K562 (cell line): Measurements from ENCODE around the gene SOAT1. TPM values are rescaled to one million over a fixed set of nuclear protein-coding genes. Genes with fewer than 3 reads are reported as not detected.
A peak's percentile ranks its signal among the peaks of the same experiment; 100 is the strongest.

ENCODE experiments used
- ATAC-seq: fragments of 200-7000 bp; cut with Tn5 transposase; 3 replicates; pipeline ENCODE4 v1.9.1; 2020; ENCODE audit warnings: moderate library complexity
- BruUV-seq: library from RNA; stranded (reverse); fragments of 400-500 nt; replicated peaks from 2 replicates; lab custom pipeline; 2021; lab: Mats Ljungman, UMichigan
- CTCF ChIA-PET: fragments of 300-600 bp; formaldehyde crosslinking; extraction: SDS; loops from one replicate; lab custom pipeline; 2021; ENCODE audit warnings: low intra/inter-chr PET ratio; lab: Yijun Ruan, JAX
- POLR2A ChIA-PET: fragments of 300-600, 350-650 bp; sonication (Branson Sonifier 250); formaldehyde crosslinking; extraction: SDS; loops from one replicate; lab custom pipeline; 2021; ENCODE audit warnings: antibody characterized with exemption, inconsistent platforms; lab: Yijun Ruan, JAX
- DNase-seq, 4 experiments: peaks; one replicate each; pipeline versions ENCODE4 v3.0.0 to v3.0.0-alpha.2; 2011 to 2018; ENCODE audit warnings: low spot score in 3 of 4, mixed read lengths in 3 of 4; ENCODE audit errors: extremely low read depth in 1 of 4
- FAIRE-seq: peaks from 2 replicates; lab custom pipeline; 2011; peaks lifted over from hg19 to GRCh38; lab: Jason Lieb, UNC
- H2AFZ ChIP-seq: 2 replicates; pipeline ENCODE4 v1.6.0; 2011; ENCODE audit warnings: low read depth, low read length, control low read depth, inconsistent platforms
- H3K27ac ChIP-seq: fragments of 200-600 bp; 3 replicates; pipeline ENCODE4 v1.8.0; 2011; ENCODE audit warnings: low read depth, mild to moderate bottlenecking, control low read depth, inconsistent platforms, low read length, moderate library complexity, mixed read lengths; ENCODE audit errors: extremely low read depth
- H3K27me3 ChIP-seq, 2 experiments: fragments of 300-600 bp in 1 of 2; 2 replicates in 1 of 2; 3 replicates in 1 of 2; pipeline versions ENCODE4 v1.6.0 to v1.8.0; 2011; ENCODE audit warnings: inconsistent platforms in 2 of 2, low read length in 2 of 2, mild to moderate bottlenecking in 1 of 2, mixed read lengths in 1 of 2, moderate library complexity in 1 of 2; ENCODE audit not compliant: control insufficient read depth in 2 of 2, insufficient read depth in 2 of 2
- H3K36me3 ChIP-seq: fragments of 300-600 bp; 3 replicates; pipeline ENCODE4 v1.8.0; 2011; ENCODE audit warnings: mild to moderate bottlenecking, low read length, inconsistent platforms; ENCODE audit not compliant: control insufficient read depth, insufficient read depth
- H3K4me1 ChIP-seq, 2 experiments: fragments of 200-600 bp in 1 of 2; replicated peaks in 1 of 2; 2 replicates in 1 of 2; 3 replicates in 1 of 2; pipeline versions ENCODE4 v1.5.1 to v1.8.0; 2011; ENCODE audit warnings: inconsistent platforms in 2 of 2, low read length in 2 of 2, mild to moderate bottlenecking in 1 of 2, mixed read lengths in 1 of 2, moderate library complexity in 1 of 2; ENCODE audit not compliant: control insufficient read depth in 2 of 2, insufficient read depth in 2 of 2
- H3K4me2 ChIP-seq: 2 replicates; pipeline ENCODE4 v1.6.1; 2011; ENCODE audit warnings: low read length, control low read depth, inconsistent platforms, mixed read lengths; ENCODE audit not compliant: insufficient read depth
- H3K4me3 ChIP-seq: fragments of 200-600 bp; sonication (generic), shearing (Covaris generic); 2 replicates; pipeline ENCODE4 v1.5.1; 2016; ENCODE audit warnings: control low read depth, inconsistent platforms
- H3K79me2 ChIP-seq: fragments of 200-600 bp; 3 replicates; pipeline ENCODE4 v1.8.0; 2011; ENCODE audit warnings: low read length, inconsistent platforms; ENCODE audit not compliant: control insufficient read depth, insufficient read depth
- H3K9ac ChIP-seq, 2 experiments: 2 replicates each; pipeline versions ENCODE4 v1.6.0 to v1.6.1; 2011; ENCODE audit warnings: low read depth in 2 of 2, low read length in 2 of 2, control low read depth in 1 of 2, inconsistent platforms in 1 of 2, mild to moderate bottlenecking in 1 of 2, mixed read lengths in 1 of 2; ENCODE audit not compliant: insufficient read depth in 1 of 2
- H3K9me1 ChIP-seq: one replicate; pipeline ENCODE4 v1.6.0; 2011; ENCODE audit warnings: inconsistent platforms, mild to moderate bottlenecking, low read length, moderate library complexity; ENCODE audit not compliant: control insufficient read depth, insufficient read depth
- H3K9me3 ChIP-seq: replicated peaks from 2 replicates; pipeline ENCODE4 v1.5.1; 2011; ENCODE audit warnings: low read depth, low read length, inconsistent platforms; ENCODE audit not compliant: control insufficient read depth, insufficient read depth
- H4K20me1 ChIP-seq: replicated peaks from 2 replicates; pipeline ENCODE4 v1.6.1; 2011; ENCODE audit warnings: low read length, inconsistent platforms, mixed read lengths; ENCODE audit not compliant: control insufficient read depth, insufficient read depth
- BACH1 ChIP-seq: fragments of 200-800 bp; sonication (Bioruptor generic); IDR thresholded peaks from 2 replicates; pipeline ENCODE4 v1.6.1; 2016; ENCODE audit warnings: missing genetic modification characterization, missing compliant biosample characterization
- CSDE1 ChIP-seq, 2 experiments: fragments of 450-650 bp; IDR thresholded peaks; 2 replicates each; pipeline ENCODE4 v1.6.1; 2016; ENCODE audit warnings: mild to moderate bottlenecking in 1 of 2
- EHMT2 ChIP-seq: fragments of 450-650 bp; IDR thresholded peaks from 2 replicates; pipeline ENCODE4 v1.6.1; 2018; ENCODE audit warnings: antibody characterized with exemption
- MYNN ChIP-seq, 2 experiments: sonication (generic); formaldehyde crosslinking in 1 of 2; IDR thresholded peaks; 2 replicates each; pipeline versions ENCODE4 v1.5.0 to v1.6.1; 2016 to 2020; ENCODE audit warnings: antibody characterized with exemption in 1 of 2, missing genetic modification reagents in 1 of 2
- NFE2 ChIP-seq: IDR thresholded peaks from 2 replicates; pipeline ENCODE4 v1.6.1; 2014; ENCODE audit warnings: antibody characterized with exemption, low read depth
- NR2C1 ChIP-seq, 2 experiments: fragments of 450-650 bp; IDR thresholded peaks; 2 replicates each; pipeline ENCODE4 v1.6.1; 2017; ENCODE audit warnings: mild to moderate bottlenecking in 2 of 2, antibody characterized with exemption in 1 of 2, inconsistent platforms in 1 of 2, missing compliant biosample characterization in 1 of 2, missing genetic modification characterization in 1 of 2
- TBP ChIP-seq: optimal IDR thresholded peaks from 2 replicates; pipeline ENCODE3; 2011; ENCODE audit warnings: low read depth, low read length, improper control_type of control experiment
- ZFX ChIP-seq: sonication (generic); formaldehyde crosslinking; IDR thresholded peaks from 2 replicates; pipeline ENCODE4 v1.8.0; 2022; ENCODE audit warnings: mild to moderate bottlenecking, missing genetic modification reagents, moderate library complexity
- WGBS: fragments of 100-300 bp; shearing (Covaris generic); methylation state at CpG from one replicate; pipeline ENCODE4 v1.1.6; 2016; ENCODE audit warnings: low coverage, mixed read lengths; ENCODE audit not compliant: insufficient coverage; ENCODE audit errors: missing lambda C conversion rate; 5-methylcytosine and 5-hydroxymethylcytosine counted together
- in situ Hi-C: fragments of 300-500 bp; cut with MboI; formaldehyde crosslinking; loops from 4 replicates; pipeline ENCODE4 v1.15.0; 2018; ENCODE audit warnings: inconsistent platforms, mixed read lengths
- intact Hi-C: fragments of 100-400 bp; cut with micrococcal nuclease; formaldehyde crosslinking; loops from 2 replicates; pipeline ENCODE4 v1.14.2; 2022
- polyA plus RNA-seq, 8 experiments: library from polyadenylated mRNA; depleted of rRNA in 4 of 8; stranded (reverse) in 5 of 8; unstranded in 3 of 8; fragments of >200 nt; fragmentation: Nextera tagmentation in 2 of 8; fragmentation: Illumina TruSeq in 1 of 8; extraction: Ambion mirVana in 2 of 8; extraction: Trizol in 1 of 8; gene quantifications; 2 replicates each; pipeline versions ENCODE4 v1.2.1 to v1.2.3, GENCODE V29; 2011 to 2014; ENCODE audit warnings: inconsistent platforms in 1 of 8, missing spikeins in 1 of 8
- total RNA-seq, 7 experiments: library from RNA; depleted of rRNA in 6 of 7; stranded (reverse); fragments of >200 nt in 6 of 7; fragmentation: Illumina TruSeq in 2 of 7; extraction: Trizol in 2 of 7; gene quantifications; 2 replicates each; pipeline versions ENCODE4 v1.2.1 to v1.2.3, GENCODE V29; 2011 to 2021; ENCODE audit warnings: low replicate concordance in 1 of 7
- TF ChIP-seq, protein P1 (sequence below): fragments of 200-800 bp; sonication (Bioruptor generic); IDR thresholded peaks from 2 replicates; pipeline ENCODE4 v1.6.1; 2017; ENCODE audit warnings: missing genetic modification characterization, missing compliant biosample characterization
- TF ChIP-seq, protein P2 (sequence below): fragments of 150-350 bp; IDR thresholded peaks from 2 replicates; pipeline ENCODE4 v1.6.1; 2014; ENCODE audit warnings: low read depth, mild to moderate bottlenecking, low read length, borderline replicate concordance
- TF ChIP-seq, protein P3 (sequence below): sonication (generic); formaldehyde crosslinking; IDR thresholded peaks from 2 replicates; pipeline ENCODE4 v1.8.0; 2022; ENCODE audit warnings: mild to moderate bottlenecking, missing genetic modification reagents
- TF ChIP-seq, protein P4 (sequence below): fragments of 250-450 bp; sonication (Bioruptor Pico); IDR thresholded peaks from 2 replicates; pipeline ENCODE4 v1.6.1; 2021; ENCODE audit warnings: mild to moderate bottlenecking

Gene SOAT1
- total and polyA plus RNA-seq, 9 of the 15 experiments (the other 6 are each of a cell fraction or from before 2014, with no cell fraction given): 5.5 to 29.1 (median 17.3) TPM

DNA sequence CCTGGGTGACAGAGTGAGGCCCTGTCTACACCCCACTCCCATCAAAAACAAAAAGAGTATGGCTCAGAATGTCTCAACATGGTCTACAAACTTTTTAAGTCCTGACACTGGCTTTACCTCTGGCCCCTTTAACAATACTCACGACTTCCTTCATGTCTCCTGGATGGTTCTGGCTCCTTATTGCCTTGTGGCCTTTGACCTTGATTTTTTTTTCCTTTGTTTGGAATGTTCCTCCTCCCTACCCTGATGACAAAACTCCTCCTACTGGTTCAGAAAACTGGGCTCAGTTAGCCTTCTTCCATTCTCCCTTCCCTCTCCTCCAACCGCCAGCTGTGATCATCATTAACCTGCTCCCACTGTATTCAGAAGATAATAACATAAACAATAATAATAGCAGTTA, 4.6 kb upstream of the SOAT1 start:
- in situ Hi-C loops: no loop called here
- ChIA-PET POLR2A (interaction anchor here (0.6 kb wide), 1 partner anchor 17 kb away, joined by 3 read pairs; no protein-coding TSS in a partner anchor), CTCF (no interaction called here)
- FAIRE-seq (no peak), ATAC-seq (no peak), DNase-seq (no peak)
- Histone ChIP-seq H3K27me3 (no peaks in the 10 kb centered on the region), H4K20me1 (no peaks in the 10 kb centered on the region), H2AFZ (no peak overlapping the region), H3K9ac (no peak overlapping the region), H3K9me3 (no peaks in the 10 kb centered on the region), H3K4me1 (peaks cover 7 to 13% of the 10 kb centered on the region in 2 experiments; a peak in 4 of 5 replicates), H3K79me2 (no peaks in the 10 kb centered on the region), H3K36me3 (no peaks in the 10 kb centered on the region), H3K4me3 (no peak overlapping the region), H3K4me2 (no peak overlapping the region), H3K9me1 (no peaks in the 10 kb centered on the region), H3K27ac (no peak overlapping the region)
- intact Hi-C loops: no loop called here
- BruUV-seq: no TSS peak
- WGBS: 35% methylated on average over 2 of the region's 2 CpGs
- TF ChIP-seq, protein P1, sequence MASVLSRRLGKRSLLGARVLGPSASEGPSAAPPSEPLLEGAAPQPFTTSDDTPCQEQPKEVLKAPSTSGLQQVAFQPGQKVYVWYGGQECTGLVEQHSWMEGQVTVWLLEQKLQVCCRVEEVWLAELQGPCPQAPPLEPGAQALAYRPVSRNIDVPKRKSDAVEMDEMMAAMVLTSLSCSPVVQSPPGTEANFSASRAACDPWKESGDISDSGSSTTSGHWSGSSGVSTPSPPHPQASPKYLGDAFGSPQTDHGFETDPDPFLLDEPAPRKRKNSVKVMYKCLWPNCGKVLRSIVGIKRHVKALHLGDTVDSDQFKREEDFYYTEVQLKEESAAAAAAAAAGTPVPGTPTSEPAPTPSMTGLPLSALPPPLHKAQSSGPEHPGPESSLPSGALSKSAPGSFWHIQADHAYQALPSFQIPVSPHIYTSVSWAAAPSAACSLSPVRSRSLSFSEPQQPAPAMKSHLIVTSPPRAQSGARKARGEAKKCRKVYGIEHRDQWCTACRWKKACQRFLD: no peak
- TF ChIP-seq, protein P2, sequence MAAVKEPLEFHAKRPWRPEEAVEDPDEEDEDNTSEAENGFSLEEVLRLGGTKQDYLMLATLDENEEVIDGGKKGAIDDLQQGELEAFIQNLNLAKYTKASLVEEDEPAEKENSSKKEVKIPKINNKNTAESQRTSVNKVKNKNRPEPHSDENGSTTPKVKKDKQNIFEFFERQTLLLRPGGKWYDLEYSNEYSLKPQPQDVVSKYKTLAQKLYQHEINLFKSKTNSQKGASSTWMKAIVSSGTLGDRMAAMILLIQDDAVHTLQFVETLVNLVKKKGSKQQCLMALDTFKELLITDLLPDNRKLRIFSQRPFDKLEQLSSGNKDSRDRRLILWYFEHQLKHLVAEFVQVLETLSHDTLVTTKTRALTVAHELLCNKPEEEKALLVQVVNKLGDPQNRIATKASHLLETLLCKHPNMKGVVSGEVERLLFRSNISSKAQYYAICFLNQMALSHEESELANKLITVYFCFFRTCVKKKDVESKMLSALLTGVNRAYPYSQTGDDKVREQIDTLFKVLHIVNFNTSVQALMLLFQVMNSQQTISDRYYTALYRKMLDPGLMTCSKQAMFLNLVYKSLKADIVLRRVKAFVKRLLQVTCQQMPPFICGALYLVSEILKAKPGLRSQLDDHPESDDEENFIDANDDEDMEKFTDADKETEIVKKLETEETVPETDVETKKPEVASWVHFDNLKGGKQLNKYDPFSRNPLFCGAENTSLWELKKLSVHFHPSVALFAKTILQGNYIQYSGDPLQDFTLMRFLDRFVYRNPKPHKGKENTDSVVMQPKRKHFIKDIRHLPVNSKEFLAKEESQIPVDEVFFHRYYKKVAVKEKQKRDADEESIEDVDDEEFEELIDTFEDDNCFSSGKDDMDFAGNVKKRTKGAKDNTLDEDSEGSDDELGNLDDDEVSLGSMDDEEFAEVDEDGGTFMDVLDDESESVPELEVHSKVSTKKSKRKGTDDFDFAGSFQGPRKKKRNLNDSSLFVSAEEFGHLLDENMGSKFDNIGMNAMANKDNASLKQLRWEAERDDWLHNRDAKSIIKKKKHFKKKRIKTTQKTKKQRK: no peak
- TF ChIP-seq BACH1: no peak
- no peak for TF ChIP-seq CSDE1 (IDR thresholded peaks at IDR 0.05)
- 0 out of 2 replicates have a peak, but pooled peaks have one; percentile 25 for TF ChIP-seq NR2C1 (IDR thresholded peaks at IDR 0.05)
- TF ChIP-seq NR2C1 (tag; IDR thresholded peaks at IDR 0.05): 0 out of 2 replicates have a peak, but pooled peaks have one; percentile 29
- TF ChIP-seq NFE2: no peak
- no peak for TF ChIP-seq TBP
- TF ChIP-seq EHMT2: no peak
- TF ChIP-seq, protein P3, sequence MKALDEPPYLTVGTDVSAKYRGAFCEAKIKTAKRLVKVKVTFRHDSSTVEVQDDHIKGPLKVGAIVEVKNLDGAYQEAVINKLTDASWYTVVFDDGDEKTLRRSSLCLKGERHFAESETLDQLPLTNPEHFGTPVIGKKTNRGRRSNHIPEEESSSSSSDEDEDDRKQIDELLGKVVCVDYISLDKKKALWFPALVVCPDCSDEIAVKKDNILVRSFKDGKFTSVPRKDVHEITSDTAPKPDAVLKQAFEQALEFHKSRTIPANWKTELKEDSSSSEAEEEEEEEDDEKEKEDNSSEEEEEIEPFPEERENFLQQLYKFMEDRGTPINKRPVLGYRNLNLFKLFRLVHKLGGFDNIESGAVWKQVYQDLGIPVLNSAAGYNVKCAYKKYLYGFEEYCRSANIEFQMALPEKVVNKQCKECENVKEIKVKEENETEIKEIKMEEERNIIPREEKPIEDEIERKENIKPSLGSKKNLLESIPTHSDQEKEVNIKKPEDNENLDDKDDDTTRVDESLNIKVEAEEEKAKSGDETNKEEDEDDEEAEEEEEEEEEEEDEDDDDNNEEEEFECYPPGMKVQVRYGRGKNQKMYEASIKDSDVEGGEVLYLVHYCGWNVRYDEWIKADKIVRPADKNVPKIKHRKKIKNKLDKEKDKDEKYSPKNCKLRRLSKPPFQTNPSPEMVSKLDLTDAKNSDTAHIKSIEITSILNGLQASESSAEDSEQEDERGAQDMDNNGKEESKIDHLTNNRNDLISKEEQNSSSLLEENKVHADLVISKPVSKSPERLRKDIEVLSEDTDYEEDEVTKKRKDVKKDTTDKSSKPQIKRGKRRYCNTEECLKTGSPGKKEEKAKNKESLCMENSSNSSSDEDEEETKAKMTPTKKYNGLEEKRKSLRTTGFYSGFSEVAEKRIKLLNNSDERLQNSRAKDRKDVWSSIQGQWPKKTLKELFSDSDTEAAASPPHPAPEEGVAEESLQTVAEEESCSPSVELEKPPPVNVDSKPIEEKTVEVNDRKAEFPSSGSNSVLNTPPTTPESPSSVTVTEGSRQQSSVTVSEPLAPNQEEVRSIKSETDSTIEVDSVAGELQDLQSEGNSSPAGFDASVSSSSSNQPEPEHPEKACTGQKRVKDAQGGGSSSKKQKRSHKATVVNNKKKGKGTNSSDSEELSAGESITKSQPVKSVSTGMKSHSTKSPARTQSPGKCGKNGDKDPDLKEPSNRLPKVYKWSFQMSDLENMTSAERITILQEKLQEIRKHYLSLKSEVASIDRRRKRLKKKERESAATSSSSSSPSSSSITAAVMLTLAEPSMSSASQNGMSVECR: no peak
- TF ChIP-seq ZFX (CRISPR knock-in tag): no peak
- TF ChIP-seq, protein P4, sequence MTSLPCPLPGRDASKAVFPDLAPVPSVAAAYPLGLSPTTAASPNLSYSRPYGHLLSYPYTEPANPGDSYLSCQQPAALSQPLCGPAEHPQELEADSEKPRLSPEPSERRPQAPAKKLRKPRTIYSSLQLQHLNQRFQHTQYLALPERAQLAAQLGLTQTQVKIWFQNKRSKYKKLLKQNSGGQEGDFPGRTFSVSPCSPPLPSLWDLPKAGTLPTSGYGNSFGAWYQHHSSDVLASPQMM (CRISPR knock-in tag): no peak
- no peak for TF ChIP-seq MYNN (IDR thresholded peaks at IDR 0.05)
- no peak for TF ChIP-seq MYNN (CRISPR knock-in tag; IDR thresholded peaks at IDR 0.05)
